Panc1 (cell line): Measurements from ENCODE around the gene ADSL. TPM values are rescaled to one million over a fixed set of nuclear protein-coding genes. Genes with fewer than 3 reads are reported as not detected.

Experiments used
- ATAC-seq: fragments of 200-7000 bp; cut with Tn5 transposase; 2 replicates; pipeline ENCODE4 v1.9.1; 2020; ENCODE audit warnings: mild to moderate bottlenecking, moderate library complexity
- BruUV-seq: library from RNA; stranded (reverse); fragments of 400-500 nt; replicated peaks from 2 replicates; lab custom pipeline; 2021; lab: Mats Ljungman, UMichigan
- CTCF ChIA-PET: fragments of 300-600 bp; sonication (Branson Sonifier 250); formaldehyde crosslinking; loops from one replicate; lab custom pipeline; 2022; ENCODE audit warnings: antibody characterized with exemption; lab: Charles Lee
- POLR2A ChIA-PET: fragments of 300-600 bp; sonication (Branson Sonifier 250); formaldehyde crosslinking; loops from one replicate; lab custom pipeline; 2022; ENCODE audit warnings: antibody characterized with exemption; lab: Charles Lee
- DNase-seq: peaks from one replicate; pipeline ENCODE4 v3.0.0-alpha.2; 2010; ENCODE audit warnings: low read depth, low spot score
- H3K27ac ChIP-seq: 2 replicates; pipeline ENCODE4 v1.5.1; 2011; ENCODE audit warnings: mild to moderate bottlenecking, low read length, inconsistent platforms
- H3K27me3 ChIP-seq: fragments of 200-500 bp; sonication (Bioruptor generic); 2 replicates; pipeline ENCODE4 v1.6.0; 2014; ENCODE audit warnings: low read length, inconsistent platforms; ENCODE audit not compliant: control insufficient read depth, insufficient read depth
- H3K36me3 ChIP-seq: fragments of 200-500 bp; sonication (Bioruptor generic); 2 replicates; pipeline ENCODE4 v1.5.1; 2014; ENCODE audit warnings: inconsistent platforms, mild to moderate bottlenecking, low read length, moderate library complexity; ENCODE audit not compliant: control insufficient read depth, insufficient read depth
- H3K4me1 ChIP-seq: 2 replicates; pipeline ENCODE4 v1.5.1; 2011; ENCODE audit warnings: inconsistent platforms, mild to moderate bottlenecking, low read length, moderate library complexity; ENCODE audit not compliant: control insufficient read depth, insufficient read depth
- H3K4me3 ChIP-seq, 2 experiments: 2 replicates each; pipeline ENCODE4 v1.5.1; 2011 to 2012; ENCODE audit warnings: low read depth in 2 of 2, low read length in 2 of 2, mild to moderate bottlenecking in 2 of 2, inconsistent platforms in 1 of 2, moderate library complexity in 1 of 2
- H3K9me3 ChIP-seq: fragments of 200-500 bp; sonication (Bioruptor generic); 2 replicates; pipeline ENCODE4 v1.5.1; 2014; ENCODE audit warnings: low read depth, mild to moderate bottlenecking, inconsistent platforms, low read length, moderate library complexity; ENCODE audit not compliant: control insufficient read depth, insufficient read depth
- CTCF ChIP-seq: fragments of 450-650 bp; IDR thresholded peaks from 2 replicates; pipeline ENCODE4 v1.5.1; 2017; ENCODE audit warnings: mild to moderate bottlenecking
- POLR2AphosphoS5 ChIP-seq: IDR thresholded peaks from 2 replicates; pipeline ENCODE4 v1.6.1; 2012; ENCODE audit warnings: mild to moderate bottlenecking, low read depth, low read length, moderate library complexity
- REST ChIP-seq, 2 experiments: IDR thresholded peaks; 2 replicates each; pipeline ENCODE4 v1.6.1; 2011 to 2012; ENCODE audit warnings: low read depth in 2 of 2, control low read depth in 1 of 2, low read length in 1 of 2, mild to moderate bottlenecking in 1 of 2, moderate library complexity in 1 of 2; ENCODE audit not compliant: insufficient read depth in 1 of 2
- SIN3A ChIP-seq: IDR thresholded peaks from 2 replicates; pipeline ENCODE4 v1.6.1; 2012; ENCODE audit warnings: low read depth, mild to moderate bottlenecking, low read length, moderate library complexity, borderline replicate concordance; ENCODE audit not compliant: insufficient read depth
- TCF7L2 ChIP-seq: IDR thresholded peaks from 2 replicates; pipeline ENCODE4 v1.6.1; 2011; ENCODE audit warnings: mild to moderate bottlenecking, low read depth, low read length, inconsistent platforms
- in situ Hi-C: cut with HindIII; loops from 2 replicates; pipeline ENCODE4 v1.10.0; 2016; ENCODE audit warnings: low sequenced_read_pairs, low pct_unique_long_range_greater_than_20kb
- intact Hi-C: fragments of 100-400 bp; cut with micrococcal nuclease; formaldehyde crosslinking; loops from one replicate; pipeline ENCODE4 v1.10.0; 2022; ENCODE audit not compliant: unreplicated experiment
- total RNA-seq: library from RNA; stranded (reverse); gene quantifications from one replicate; pipeline ENCODE4 v1.2.1, GENCODE V29; 2021; ENCODE audit not compliant: unreplicated experiment

ADSL gene
- total RNA-seq, 1 experiment from 2014 or later, result 107 TPM

GRCh38 chr22:40309631-40310030, 36.7 kb upstream of the ADSL start:
- ChIA-PET POLR2A (interaction anchor here (0.6 kb wide), 1 partner anchor 35 kb away, joined by 9 read pairs; no protein-coding TSS in a partner anchor), CTCF (no interaction called here)
- no peak overlapping the region for H3K27ac ChIP-seq
- H3K27me3 ChIP-seq, result no peaks in the 10 kb centered on the region
- no peak for TF ChIP-seq POLR2AphosphoS5
- TF ChIP-seq TCF7L2, result no peak
- ATAC-seq, result no peak
- in situ Hi-C loops (no loop called here), intact Hi-C loops (no loop called here)
- no peak overlapping the region for H3K4me3 ChIP-seq
- H3K36me3 ChIP-seq, result peaks cover 10% of the 10 kb centered on the region; the same call in 1 of the 2 replicates
- H3K4me1 ChIP-seq, result no peaks in the 10 kb centered on the region
- no TSS peak for BruUV-seq
- DNase-seq, result no peak
- no peaks in the 10 kb centered on the region for H3K9me3 ChIP-seq

DNA sequence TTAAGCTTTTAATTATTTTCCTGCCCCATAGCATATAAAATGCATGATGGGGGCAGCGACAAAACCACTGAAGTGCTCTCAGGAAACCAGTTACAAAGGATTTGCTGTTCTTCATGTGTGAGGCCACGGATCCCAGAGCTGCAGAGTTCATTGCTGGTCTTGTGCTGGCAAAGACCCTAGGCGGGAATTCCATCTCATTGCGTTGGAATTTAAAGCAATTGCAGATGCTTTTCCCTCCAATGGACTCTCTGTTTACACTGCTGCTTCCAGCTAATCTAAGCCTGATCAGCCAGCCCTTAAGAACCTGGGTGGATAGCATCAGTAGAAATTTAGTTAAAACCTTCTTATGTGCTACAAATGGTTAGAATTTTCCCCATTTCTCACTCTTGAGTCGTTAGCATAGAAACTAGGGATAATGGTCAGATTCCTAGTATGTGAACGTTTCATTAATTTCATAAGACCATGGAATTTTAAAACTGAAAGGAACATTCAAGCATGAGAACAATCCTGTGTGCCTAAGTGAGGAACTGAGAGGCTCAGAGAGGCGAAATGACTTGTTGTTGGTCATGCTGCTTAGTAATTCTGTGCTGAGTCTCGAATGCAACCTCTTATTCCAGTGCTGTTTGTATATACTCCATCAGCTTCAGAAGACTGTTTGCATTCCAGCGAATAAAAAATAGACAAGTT, 36.1 kb upstream of the ADSL start:
- Histone ChIP-seq H3K9me3 (no peaks in the 10 kb centered on the region), H3K4me1 (no peaks in the 10 kb centered on the region), H3K27me3 (no peaks in the 10 kb centered on the region), H3K27ac (no peak overlapping the region), H3K4me3 (no peak overlapping the region), H3K36me3 (peaks cover 15% of the 10 kb centered on the region; the same call in 1 of the 2 replicates)
- intact Hi-C loops, result no loop called here
- POLR2A ChIA-PET, result interaction anchor here (0.6 kb wide), 1 partner anchor 36 kb away, joined by 9 read pairs; no protein-coding TSS in a partner anchor
- DNase-seq, result no peak
- ATAC-seq, result no peak
- in situ Hi-C loops, result no loop called here
- no TSS peak for BruUV-seq
- no peak for TF ChIP-seq SIN3A
- TF ChIP-seq POLR2AphosphoS5, result no peak
- no peak for TF ChIP-seq CTCF
- no peak for TF ChIP-seq TCF7L2
- TF ChIP-seq REST (IDR thresholded peaks at IDR 0.05; ENCODE audit: insufficient read depth in 1 of 2, low read depth in 2 of 2, low read length in 1 of 2), result no peak
- CTCF ChIA-PET, result no interaction called here

- DNase-seq (no peak), ATAC-seq (no peak)
- BruUV-seq, result no TSS peak
- POLR2A ChIA-PET, result no interaction called here
- CTCF ChIA-PET, result no interaction called here
- Histone ChIP-seq H3K27ac (no peak overlapping the region), H3K27me3 (no peaks in the 10 kb centered on the region), H3K36me3 (peaks cover 17% of the 10 kb centered on the region; the same call in 1 of the 2 replicates), H3K4me3 (no peak overlapping the region), H3K4me1 (no peaks in the 10 kb centered on the region), H3K9me3 (no peaks in the 10 kb centered on the region)
- in situ Hi-C loops (no loop called here), intact Hi-C loops (no loop called here)
- TF ChIP-seq POLR2AphosphoS5 (no peak), REST (IDR thresholded peaks at IDR 0.05; ENCODE audit: insufficient read depth in 1 of 2, low read depth in 2 of 2, low read length in 1 of 2) (no peak), TCF7L2 (no peak), SIN3A (no peak), CTCF (no peak)
Measured at GRCh38 chr22:40310768-40311120, 35.6 kb upstream of the ADSL start.
